OCI-M1 (cell line): ENCODE data around the gene APC.

Experiments used
- DNase-seq: peaks from one replicate; lab custom pipeline; 2025; lab: John Stamatoyannopoulos, UW

The APC gene

GRCh38 chr5:112737463-112738190 lies at the start of gene APC:
APC (plus strand) TSS chr5:112737885; CDS start chr5:112754891, 17,006 bp downstream.
- DNase-seq: peak; percentile 90

- DNase-seq: no peak
Observed at GRCh38 chr5:112689155-112689909, 48.4 kb upstream of the APC start.

- no peak for DNase-seq
Observed at GRCh38 chr5:112690605-112691338, 46.9 kb upstream of the APC start.

GRCh38 chr5:112691339-112691680 lies 46.4 kb upstream of the APC start:
- DNase-seq: no peak

GRCh38 chr5:112691758-112692157 lies 45.9 kb upstream of the APC start:
- peak; percentile 82 for DNase-seq

GRCh38 chr5:112692472-112692871 lies 45.2 kb upstream of the APC start:
- DNase-seq: no peak

GRCh38 chr5:112693301-112693700 lies 44.4 kb upstream of the APC start:
- no peak for DNase-seq

GRCh38 chr5:112694853-112695709 lies 42.6 kb upstream of the APC start:
- DNase-seq: peak; percentile 94

- no peak for DNase-seq
Observed at GRCh38 chr5:112696786-112697185, 40.9 kb upstream of the APC start.

GRCh38 chr5:112697322-112697721 lies 40.4 kb upstream of the APC start:
- no peak for DNase-seq

- no peak for DNase-seq
Observed at GRCh38 chr5:112697833-112698232, 39.9 kb upstream of the APC start.

GRCh38 chr5:112703866-112704820 lies 33.5 kb upstream of the APC start:
- DNase-seq: peak; percentile 83

GRCh38 chr5:112706446-112707016 lies 31.2 kb upstream of the APC start:
- peak; percentile 40 for DNase-seq

GRCh38 chr5:112707187-112708102 lies 30.2 kb upstream of the APC start:
- peak; percentile 98 for DNase-seq

GRCh38 chr5:112708103-112708622 lies 29.5 kb upstream of the APC start:
- peak; percentile 47 for DNase-seq

GRCh38 chr5:112709416-112709815 lies 28.3 kb upstream of the APC start:
- DNase-seq: no peak

GRCh38 chr5:112710896-112711295 lies 26.8 kb upstream of the APC start:
- DNase-seq: no peak

- peak; percentile 48 for DNase-seq
Observed at GRCh38 chr5:112711436-112711835, 26.2 kb upstream of the APC start.

- no peak for DNase-seq
Observed at GRCh38 chr5:112713206-112713605, 24.5 kb upstream of the APC start.
